Endothelial cell of umbilical vein (primary cell): ENCODE data around the gene UNKL. TPM values are rescaled to one million over a fixed set of nuclear protein-coding genes. Genes with fewer than 3 reads are reported as not detected.

Experiments
- BruUV-seq: library from RNA; stranded (reverse); fragments of 400-500 nt; replicated peaks from 2 replicates; lab custom pipeline; 2021; lab: Mats Ljungman, UMichigan
- CTCF ChIA-PET: fragments of 300-600, 350-600 bp; sonication (Branson Sonifier 250); formaldehyde crosslinking; loops from one replicate; lab custom pipeline; 2021; ENCODE audit warnings: antibody characterized with exemption, inconsistent platforms; lab: Charles Lee
- POLR2A ChIA-PET: fragments of 300-600, 350-600 bp; sonication (Branson Sonifier 250); formaldehyde crosslinking; loops from one replicate; lab custom pipeline; 2021; ENCODE audit warnings: antibody characterized with exemption, inconsistent platforms; lab: Charles Lee
- DNase-seq: peaks from one replicate; pipeline ENCODE4 v3.0.0-alpha.2; 2011; ENCODE audit warnings: low read depth, low spot score
- FAIRE-seq: peaks from 2 replicates; lab custom pipeline; 2011; peaks lifted over from hg19 to GRCh38; lab: Jason Lieb, UNC
- H2AFZ ChIP-seq: 2 replicates; pipeline ENCODE4 v1.6.0; 2012; ENCODE audit warnings: low read depth, low read length, control low read depth, inconsistent platforms
- H3K27ac ChIP-seq: 2 replicates; pipeline ENCODE4 v1.5.1; 2011; ENCODE audit warnings: low read depth, mild to moderate bottlenecking, control low read depth, low read length, moderate library complexity; ENCODE audit not compliant: insufficient read depth
- H3K27me3 ChIP-seq, 2 experiments: 2 replicates each; pipeline versions ENCODE4 v1.6.0 to v1.6.1; 2011; ENCODE audit warnings: low read length in 2 of 2, mixed read lengths in 1 of 2; ENCODE audit not compliant: control insufficient read depth in 2 of 2, insufficient read depth in 2 of 2
- H3K36me3 ChIP-seq, 2 experiments: 2 replicates in 1 of 2; 3 replicates in 1 of 2; pipeline ENCODE4 v1.5.1; 2011; ENCODE audit warnings: low read length in 2 of 2, mild to moderate bottlenecking in 1 of 2, moderate library complexity in 1 of 2; ENCODE audit not compliant: control insufficient read depth in 2 of 2, insufficient read depth in 2 of 2; ENCODE audit errors: extremely low read depth in 1 of 2
- H3K4me1 ChIP-seq: 3 replicates; pipeline ENCODE4 v1.5.1; 2011; ENCODE audit warnings: mild to moderate bottlenecking, low read length; ENCODE audit not compliant: control insufficient read depth, insufficient read depth; ENCODE audit errors: extremely low read depth
- H3K4me2 ChIP-seq: 2 replicates; pipeline ENCODE4 v1.6.1; 2011; ENCODE audit warnings: low read length, control low read depth, mixed read lengths; ENCODE audit not compliant: insufficient read depth
- H3K4me3 ChIP-seq, 3 experiments: fragments of 200-600 bp in 1 of 3; sonication (generic), shearing (Covaris generic) in 1 of 3; replicated peaks in 1 of 3; 2 replicates each; pipeline ENCODE4 v1.5.1; 2011 to 2016; ENCODE audit warnings: control low read depth in 3 of 3, low read length in 3 of 3, mild to moderate bottlenecking in 2 of 3, inconsistent platforms in 1 of 3, low read depth in 1 of 3, moderate library complexity in 1 of 3; ENCODE audit not compliant: insufficient read depth in 1 of 3
- H3K79me2 ChIP-seq: 2 replicates; pipeline ENCODE4 v1.6.0; 2012; ENCODE audit warnings: low read length, inconsistent platforms; ENCODE audit not compliant: control insufficient read depth, insufficient read depth
- H3K9ac ChIP-seq: replicated peaks from 2 replicates; pipeline ENCODE3; 2011; ENCODE audit warnings: low read length, control low read depth; ENCODE audit not compliant: insufficient read depth; ENCODE audit errors: extremely low read depth
- H3K9me1 ChIP-seq: replicated peaks from 3 replicates; pipeline ENCODE4 v1.6.0; 2011; ENCODE audit warnings: mild to moderate bottlenecking, low read length; ENCODE audit not compliant: control insufficient read depth, insufficient read depth; ENCODE audit errors: extremely low read depth
- H3K9me3 ChIP-seq: replicated peaks from 2 replicates; pipeline ENCODE4 v1.5.1; 2012; ENCODE audit warnings: low read length, inconsistent platforms; ENCODE audit not compliant: control insufficient read depth, insufficient read depth
- H4K20me1 ChIP-seq: replicated peaks from 2 replicates; pipeline ENCODE3; 2011; ENCODE audit warnings: mild to moderate bottlenecking, low read length; ENCODE audit not compliant: control insufficient read depth, insufficient read depth; ENCODE audit errors: extremely low read depth
- EZH2 ChIP-seq: IDR thresholded peaks from 2 replicates; pipeline ENCODE4 v1.6.1; 2012; ENCODE audit warnings: borderline replicate concordance, low read depth, mild to moderate bottlenecking, moderate library complexity, low read length, inconsistent platforms; ENCODE audit not compliant: severe bottlenecking
- FOS ChIP-seq: IDR thresholded peaks from 2 replicates; pipeline ENCODE4 v1.6.1; 2011; ENCODE audit warnings: mild to moderate bottlenecking, low read length, moderate library complexity, borderline replicate concordance; ENCODE audit not compliant: insufficient read depth
- GATA2 ChIP-seq: IDR thresholded peaks from 2 replicates; pipeline ENCODE4 v1.7.0; 2011; ENCODE audit warnings: low read depth, mild to moderate bottlenecking, moderate library complexity, mixed read lengths, low read length; ENCODE audit not compliant: insufficient read length, insufficient read depth
- JUN ChIP-seq: IDR thresholded peaks from 2 replicates; pipeline ENCODE4 v1.6.1; 2011; ENCODE audit warnings: borderline replicate concordance, low read depth; ENCODE audit not compliant: insufficient read length, insufficient read depth
- MYC ChIP-seq: IDR thresholded peaks from one replicate; pipeline ENCODE4 v1.6.1; 2011; ENCODE audit warnings: mild to moderate bottlenecking, low read depth, low read length
- POLR2A ChIP-seq: IDR thresholded peaks from 2 replicates; pipeline ENCODE4 v1.6.1; 2012; ENCODE audit warnings: low read depth, mild to moderate bottlenecking, control low read depth, low read length
- POLR2AphosphoS5 ChIP-seq: IDR thresholded peaks from 2 replicates; pipeline ENCODE4 v1.6.1; 2012; ENCODE audit warnings: low read depth, mild to moderate bottlenecking, control low read depth, low read length, moderate library complexity; ENCODE audit not compliant: insufficient read depth
- dilution Hi-C: fragments of 300-500 bp; cut with MboI; formaldehyde crosslinking; loops from one replicate; pipeline ENCODE4 v1.15.0; 2019; ENCODE audit warnings: low sequenced_read_pairs; ENCODE audit not compliant: extremely low pct_ligation_motif_present
- intact Hi-C: fragments of 100-400 bp; cut with micrococcal nuclease; formaldehyde crosslinking; loops from one replicate; pipeline ENCODE4 v1.10.0; 2022
- polyA plus RNA-seq, 4 experiments: library from polyadenylated mRNA; depleted of rRNA in 3 of 4; stranded (reverse) in 3 of 4; unstranded in 1 of 4; fragments of >200 nt; gene quantifications; 2 replicates each; pipeline versions ENCODE4 v1.2.1 to v1.2.3, GENCODE V29; 2011 to 2012; ENCODE audit warnings: missing spikeins in 1 of 4
- total RNA-seq: library from RNA; stranded (reverse); gene quantifications from 2 replicates; pipeline ENCODE4 v1.2.3, GENCODE V29; 2021
- TF ChIP-seq, protein P1 (sequence below), 2 donors: IDR thresholded peaks; 1 replicate in 1 of 2; 2 replicates in 1 of 2; pipeline ENCODE4 v1.5.1; 2011; ENCODE audit warnings: low read length in 2 of 2, mild to moderate bottlenecking in 2 of 2, moderate library complexity in 2 of 2, control low read depth in 1 of 2, inconsistent platforms in 1 of 2, low read depth in 1 of 2; ENCODE audit not compliant: insufficient read depth in 1 of 2; ENCODE audit errors: extremely low read depth in 1 of 2
- TF ChIP-seq, protein P2 (sequence below): IDR thresholded peaks from 2 replicates; pipeline ENCODE4 v1.6.1; 2011; ENCODE audit not compliant: insufficient read depth, insufficient read length

The UNKL gene
- total and polyA plus RNA-seq, 2 donors (not counting 3 experiments of a cell fraction or from before 2014, with no cell fraction given): 17.1 to 32.8 TPM

DNA sequence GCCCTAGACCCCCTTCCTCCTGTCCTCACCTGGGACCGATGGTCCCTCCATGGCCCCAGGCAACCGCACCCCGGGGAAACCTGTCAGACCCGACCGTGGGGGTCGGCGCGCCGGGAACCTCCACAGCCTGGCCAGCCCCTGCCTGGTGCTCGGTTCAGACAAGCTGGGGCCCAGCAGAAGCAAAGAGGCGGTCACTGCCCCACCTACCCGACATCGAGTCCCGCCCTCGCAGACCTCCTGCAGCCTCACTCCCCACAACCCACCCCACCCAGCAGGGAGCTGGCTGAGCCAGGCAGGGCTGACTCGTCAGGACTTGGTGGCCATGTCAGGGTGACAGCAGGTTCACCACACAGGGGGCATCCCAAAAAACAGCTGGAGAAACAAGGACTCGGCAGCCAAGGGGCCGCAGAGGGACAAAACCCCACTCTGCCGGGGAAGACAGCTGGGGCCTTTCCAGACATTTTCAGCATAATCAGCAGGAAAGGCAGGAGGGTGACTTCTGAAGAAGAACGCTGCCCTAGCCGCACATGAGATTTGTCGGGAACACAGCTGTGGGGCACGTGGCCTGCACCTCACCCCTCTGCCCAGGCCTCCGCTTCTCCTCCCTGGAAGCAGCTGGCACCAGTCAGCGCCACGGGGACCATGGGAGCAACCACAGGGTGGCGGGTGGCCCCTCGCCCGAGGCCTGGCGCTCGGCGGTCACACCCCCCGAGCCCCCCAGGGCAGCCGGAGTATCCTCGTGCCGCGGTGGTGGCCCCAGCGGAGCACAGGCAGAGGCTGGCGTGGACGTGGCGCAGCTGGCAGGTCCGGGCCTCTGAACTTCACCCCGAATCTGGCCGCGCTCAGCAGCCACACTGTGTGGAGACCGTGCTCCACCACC, 39.8 kb downstream of the UNKL start:
- ChIA-PET POLR2A (no interaction called here), CTCF (interaction anchor here (1.9 kb wide), 1 partner anchor 10 kb away, joined by 13 read pairs; no protein-coding TSS in a partner anchor)
- intact Hi-C loops: loop anchor here (5.0 kb wide), 1 partner anchor 333 kb away; the partner anchor contains the start of gene MAPK8IP3

More for the DNA sequence above, 39.8 kb downstream of the UNKL start:
- no peak for DNase-seq
- no TSS peak for BruUV-seq
- no peak overlapping the region for H3K9ac ChIP-seq
- no peak overlapping the region for H2AFZ ChIP-seq
- peaks cover 0 to 3% of the 10 kb centered on the region in 2 experiments for H3K36me3 ChIP-seq
- dilution Hi-C loops: no loop called here
- H3K4me2 ChIP-seq: no peak overlapping the region
- no peaks in the 10 kb centered on the region for H3K27me3 ChIP-seq
- peaks cover 24% of the 10 kb centered on the region for H3K79me2 ChIP-seq
- H3K4me1 ChIP-seq: peaks cover 12% of the 10 kb centered on the region
- no peak overlapping the region for H3K27ac ChIP-seq
- no peaks in the 10 kb centered on the region for H3K9me3 ChIP-seq
- no peak for FAIRE-seq
- no peaks in the 10 kb centered on the region for H3K9me1 ChIP-seq
- no peaks in the 10 kb centered on the region for H4K20me1 ChIP-seq
- no peak overlapping the region for H3K4me3 ChIP-seq
- no peak for TF ChIP-seq POLR2AphosphoS5
- no peak for TF ChIP-seq GATA2
- no peak for TF ChIP-seq JUN
- TF ChIP-seq, protein P1, sequence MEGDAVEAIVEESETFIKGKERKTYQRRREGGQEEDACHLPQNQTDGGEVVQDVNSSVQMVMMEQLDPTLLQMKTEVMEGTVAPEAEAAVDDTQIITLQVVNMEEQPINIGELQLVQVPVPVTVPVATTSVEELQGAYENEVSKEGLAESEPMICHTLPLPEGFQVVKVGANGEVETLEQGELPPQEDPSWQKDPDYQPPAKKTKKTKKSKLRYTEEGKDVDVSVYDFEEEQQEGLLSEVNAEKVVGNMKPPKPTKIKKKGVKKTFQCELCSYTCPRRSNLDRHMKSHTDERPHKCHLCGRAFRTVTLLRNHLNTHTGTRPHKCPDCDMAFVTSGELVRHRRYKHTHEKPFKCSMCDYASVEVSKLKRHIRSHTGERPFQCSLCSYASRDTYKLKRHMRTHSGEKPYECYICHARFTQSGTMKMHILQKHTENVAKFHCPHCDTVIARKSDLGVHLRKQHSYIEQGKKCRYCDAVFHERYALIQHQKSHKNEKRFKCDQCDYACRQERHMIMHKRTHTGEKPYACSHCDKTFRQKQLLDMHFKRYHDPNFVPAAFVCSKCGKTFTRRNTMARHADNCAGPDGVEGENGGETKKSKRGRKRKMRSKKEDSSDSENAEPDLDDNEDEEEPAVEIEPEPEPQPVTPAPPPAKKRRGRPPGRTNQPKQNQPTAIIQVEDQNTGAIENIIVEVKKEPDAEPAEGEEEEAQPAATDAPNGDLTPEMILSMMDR (IDR thresholded peaks at IDR 0.05; ENCODE audit: extremely low read depth in 1 of 2, insufficient read depth in 1 of 2, low read depth in 1 of 2, low read length in 2 of 2): no peak
- no peak for TF ChIP-seq MYC
- TF ChIP-seq EZH2: no peak
- TF ChIP-seq, protein P2, sequence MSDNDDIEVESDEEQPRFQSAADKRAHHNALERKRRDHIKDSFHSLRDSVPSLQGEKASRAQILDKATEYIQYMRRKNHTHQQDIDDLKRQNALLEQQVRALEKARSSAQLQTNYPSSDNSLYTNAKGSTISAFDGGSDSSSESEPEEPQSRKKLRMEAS: no peak
- no peak for TF ChIP-seq FOS
- no peak for TF ChIP-seq POLR2A
